ENCODE measurements around the gene CABLES1.

DNA sequence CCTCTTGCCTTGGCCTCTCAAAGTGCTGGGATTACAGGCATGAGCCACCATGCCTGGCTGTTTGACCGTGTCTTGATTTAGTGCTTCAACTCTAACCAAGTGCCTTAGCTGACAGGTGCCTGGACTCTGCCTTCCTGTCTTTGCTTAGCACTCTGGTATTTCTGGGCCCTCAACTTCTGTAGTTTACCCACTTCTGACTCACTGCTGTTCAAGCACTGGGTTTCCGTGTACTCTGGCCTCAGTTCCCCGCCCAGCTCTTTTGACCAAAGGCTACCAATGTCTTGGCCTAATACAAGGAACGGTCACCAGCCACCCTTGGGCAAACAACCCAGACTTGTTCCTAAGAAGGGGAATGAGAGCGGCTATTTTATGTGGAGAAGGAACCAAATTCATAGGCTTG lies 35.7 kb upstream of the CABLES1 start:
- TF ChIP-seq, protein P1, sequence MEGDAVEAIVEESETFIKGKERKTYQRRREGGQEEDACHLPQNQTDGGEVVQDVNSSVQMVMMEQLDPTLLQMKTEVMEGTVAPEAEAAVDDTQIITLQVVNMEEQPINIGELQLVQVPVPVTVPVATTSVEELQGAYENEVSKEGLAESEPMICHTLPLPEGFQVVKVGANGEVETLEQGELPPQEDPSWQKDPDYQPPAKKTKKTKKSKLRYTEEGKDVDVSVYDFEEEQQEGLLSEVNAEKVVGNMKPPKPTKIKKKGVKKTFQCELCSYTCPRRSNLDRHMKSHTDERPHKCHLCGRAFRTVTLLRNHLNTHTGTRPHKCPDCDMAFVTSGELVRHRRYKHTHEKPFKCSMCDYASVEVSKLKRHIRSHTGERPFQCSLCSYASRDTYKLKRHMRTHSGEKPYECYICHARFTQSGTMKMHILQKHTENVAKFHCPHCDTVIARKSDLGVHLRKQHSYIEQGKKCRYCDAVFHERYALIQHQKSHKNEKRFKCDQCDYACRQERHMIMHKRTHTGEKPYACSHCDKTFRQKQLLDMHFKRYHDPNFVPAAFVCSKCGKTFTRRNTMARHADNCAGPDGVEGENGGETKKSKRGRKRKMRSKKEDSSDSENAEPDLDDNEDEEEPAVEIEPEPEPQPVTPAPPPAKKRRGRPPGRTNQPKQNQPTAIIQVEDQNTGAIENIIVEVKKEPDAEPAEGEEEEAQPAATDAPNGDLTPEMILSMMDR (IDR thresholded peaks at IDR 0.05), result no peak
- TF ChIP-seq POLR2AphosphoS5 (IDR thresholded peaks at IDR 0.05; ENCODE audit: low read depth, low read length) (no peak), RAD21 (IDR thresholded peaks at IDR 0.05; ENCODE audit: low read length) (no peak), SMC3 (IDR thresholded peaks at IDR 0.05; ENCODE audit: low read depth, low read length) (no peak), FOXM1 (IDR thresholded peaks at IDR 0.05; ENCODE audit: low read depth) (no peak), EZH2phosphoT487 (IDR thresholded peaks at IDR 0.05; ENCODE audit: borderline replicate concordance, low read depth) (no peak), YY1 (IDR thresholded peaks at IDR 0.05; ENCODE audit: low read depth) (no peak), RCOR1 (IDR thresholded peaks at IDR 0.05; ENCODE audit: low read length) (no peak)
- TF ChIP-seq, protein P2, sequence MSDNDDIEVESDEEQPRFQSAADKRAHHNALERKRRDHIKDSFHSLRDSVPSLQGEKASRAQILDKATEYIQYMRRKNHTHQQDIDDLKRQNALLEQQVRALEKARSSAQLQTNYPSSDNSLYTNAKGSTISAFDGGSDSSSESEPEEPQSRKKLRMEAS (IDR thresholded peaks at IDR 0.05; ENCODE audit: low read depth), result no peak
- TF ChIP-seq, protein P3, sequence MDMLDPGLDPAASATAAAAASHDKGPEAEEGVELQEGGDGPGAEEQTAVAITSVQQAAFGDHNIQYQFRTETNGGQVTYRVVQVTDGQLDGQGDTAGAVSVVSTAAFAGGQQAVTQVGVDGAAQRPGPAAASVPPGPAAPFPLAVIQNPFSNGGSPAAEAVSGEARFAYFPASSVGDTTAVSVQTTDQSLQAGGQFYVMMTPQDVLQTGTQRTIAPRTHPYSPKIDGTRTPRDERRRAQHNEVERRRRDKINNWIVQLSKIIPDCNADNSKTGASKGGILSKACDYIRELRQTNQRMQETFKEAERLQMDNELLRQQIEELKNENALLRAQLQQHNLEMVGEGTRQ (IDR thresholded peaks at IDR 0.05; ENCODE audit: borderline replicate concordance, low read depth, low read length), result no peak
